Measurements from ENCODE around the gene SPOCK1.

The SPOCK1 gene

GRCh38 chr5:137410234-137411010, 88.7 kb downstream of the SPOCK1 start:
- TF ChIP-seq GABPA (IDR thresholded peaks at IDR 0.05; ENCODE audit: low read depth) (no peak), SPI1 (IDR thresholded peaks at IDR 0.05; ENCODE audit: borderline replicate concordance, low read depth) (no peak), REST (IDR thresholded peaks at IDR 0.05; ENCODE audit: insufficient replicate concordance, low read depth) (no peak), CTCF (IDR thresholded peaks at IDR 0.05; ENCODE audit: insufficient read depth, low read length) (no peak), POLR2AphosphoS5 (IDR thresholded peaks at IDR 0.05; ENCODE audit: low read depth) (no peak)
- Histone ChIP-seq H3K4me3 (replicated peaks; ENCODE audit: insufficient read depth, low read length) (no peak overlapping the region), H3K27ac (replicated peaks) (no peak overlapping the region), H3K27me3 (ENCODE audit: insufficient read depth, poor library complexity, severe bottlenecking) (no peaks in the 10 kb centered on the region)
- DNase-seq (ENCODE audit: low read depth in 1 of 2, low spot score in 1 of 2), result no peak

GRCh38 chr5:137409736-137410135, 89.4 kb downstream of the SPOCK1 start:
- TF ChIP-seq GABPA (IDR thresholded peaks at IDR 0.05; ENCODE audit: low read depth), result no peak
- no peak for TF ChIP-seq SPI1 (IDR thresholded peaks at IDR 0.05; ENCODE audit: borderline replicate concordance, low read depth)
- TF ChIP-seq POLR2AphosphoS5 (IDR thresholded peaks at IDR 0.05; ENCODE audit: low read depth), result no peak
- TF ChIP-seq CTCF (IDR thresholded peaks at IDR 0.05; ENCODE audit: insufficient read depth, low read length), result no peak
- no peak for TF ChIP-seq REST (IDR thresholded peaks at IDR 0.05; ENCODE audit: insufficient replicate concordance, low read depth)
- no peaks in the 10 kb centered on the region for H3K27me3 ChIP-seq (ENCODE audit: insufficient read depth, poor library complexity, severe bottlenecking)
- H3K27ac ChIP-seq (replicated peaks), result no peak overlapping the region
- H3K4me3 ChIP-seq (replicated peaks; ENCODE audit: insufficient read depth, low read length), result no peak overlapping the region
- no peak for DNase-seq (ENCODE audit: low read depth in 1 of 2, low spot score in 1 of 2)

- Histone ChIP-seq H3K27ac (replicated peaks) (no peak overlapping the region), H3K27me3 (ENCODE audit: insufficient read depth, poor library complexity, severe bottlenecking) (no peaks in the 10 kb centered on the region), H3K4me3 (replicated peaks; ENCODE audit: insufficient read depth, low read length) (no peak overlapping the region)
- no peak for DNase-seq (ENCODE audit: low read depth in 1 of 2, low spot score in 1 of 2)
- no peak for TF ChIP-seq POLR2AphosphoS5 (IDR thresholded peaks at IDR 0.05; ENCODE audit: low read depth)
- TF ChIP-seq REST (IDR thresholded peaks at IDR 0.05; ENCODE audit: insufficient replicate concordance, low read depth), result no peak
- TF ChIP-seq GABPA (IDR thresholded peaks at IDR 0.05; ENCODE audit: low read depth), result no peak
- TF ChIP-seq CTCF (IDR thresholded peaks at IDR 0.05; ENCODE audit: insufficient read depth, low read length), result no peak
- TF ChIP-seq SPI1 (IDR thresholded peaks at IDR 0.05; ENCODE audit: borderline replicate concordance, low read depth), result no peak
Observed at GRCh38 chr5:137407090-137407489, 92.0 kb downstream of the SPOCK1 start.

Data from HL-60 (cell line).